HepG2 (cell line): ENCODE measurements around the gene UBE2QL1. TPM values are rescaled to one million over a fixed set of nuclear protein-coding genes. Genes with fewer than 3 reads are reported as not detected.
A peak's percentile ranks its signal among the peaks of the same experiment; 100 is the strongest.

Experiments
- ATAC-seq: fragments of 200-7000 bp; cut with Tn5 transposase; 3 replicates; pipeline ENCODE4 v1.9.1; 2020; ENCODE audit warnings: mild to moderate bottlenecking, moderate library complexity
- BruUV-seq: library from RNA; stranded (reverse); fragments of 400-500 nt; replicated peaks from 2 replicates; lab custom pipeline; 2021; lab: Mats Ljungman, UMichigan
- CTCF ChIA-PET: fragments of 300-600 bp; formaldehyde crosslinking; extraction: SDS; loops from one replicate; lab custom pipeline; 2021; ENCODE audit warnings: low total read pairs, inconsistent platforms, low intra/inter-chr PET ratio; lab: Yijun Ruan, JAX
- POLR2A ChIA-PET: fragments of 350-600 bp; sonication (Branson Sonifier 250); formaldehyde crosslinking; loops from one replicate; lab custom pipeline; 2020; ENCODE audit warnings: antibody characterized with exemption, inconsistent platforms; lab: Yijun Ruan, JAX
- DNase-seq: peaks from one replicate; pipeline ENCODE4 v3.0.0-alpha.2; 2015; ENCODE audit warnings: low spot score
- FAIRE-seq: peaks from 3 replicates; lab custom pipeline; 2011; peaks lifted over from hg19 to GRCh38; lab: Jason Lieb, UNC
- H2AFZ ChIP-seq: one replicate; pipeline ENCODE4 v1.6.1; 2011; ENCODE audit warnings: low read length, inconsistent platforms
- H3K27ac ChIP-seq: fragments of 300-600 bp; 3 replicates; pipeline ENCODE4 v1.8.0; 2011; ENCODE audit warnings: mixed run types, mild to moderate bottlenecking, mixed read lengths, low read length, inconsistent platforms; ENCODE audit not compliant: insufficient read depth; ENCODE audit errors: extremely low read length
- H3K27me3 ChIP-seq, 2 experiments: fragments of 200-600 bp in 1 of 2; 2 replicates in 1 of 2; 3 replicates in 1 of 2; pipeline versions ENCODE4 v1.6.0 to v1.8.0; 2011; ENCODE audit warnings: low read length in 2 of 2, mild to moderate bottlenecking in 2 of 2, moderate library complexity in 2 of 2, inconsistent platforms in 1 of 2; ENCODE audit not compliant: insufficient read depth in 2 of 2, control insufficient read depth in 1 of 2
- H3K36me3 ChIP-seq, 2 experiments: fragments of 200-600 bp in 1 of 2; replicated peaks in 1 of 2; 2 replicates in 1 of 2; 3 replicates in 1 of 2; pipeline versions ENCODE4 v1.5.1 to v1.8.0; 2011; ENCODE audit warnings: low read length in 2 of 2, inconsistent platforms in 1 of 2; ENCODE audit not compliant: insufficient read depth in 2 of 2, control insufficient read depth in 1 of 2
- H3K4me1 ChIP-seq: 2 replicates; pipeline ENCODE4 v1.5.1; 2012; ENCODE audit warnings: low read length, inconsistent platforms; ENCODE audit not compliant: insufficient read depth
- H3K4me2 ChIP-seq: 2 replicates; pipeline ENCODE4 v1.6.0; 2011; ENCODE audit warnings: low read depth, low read length, inconsistent platforms
- H3K4me3 ChIP-seq, 3 experiments: fragments of 200-600 bp in 1 of 3; sonication (generic), shearing (Covaris generic) in 1 of 3; replicated peaks in 1 of 3; 2 replicates each; pipeline ENCODE4 v1.5.1; 2011 to 2016; ENCODE audit warnings: low read length in 3 of 3, inconsistent platforms in 2 of 3, low read depth in 2 of 3, mild to moderate bottlenecking in 2 of 3, control low read depth in 1 of 3, mixed read lengths in 1 of 3; ENCODE audit not compliant: insufficient read depth in 1 of 3
- H3K79me2 ChIP-seq: one replicate; pipeline ENCODE4 v1.6.1; 2011; ENCODE audit warnings: low read length, inconsistent platforms; ENCODE audit not compliant: insufficient read depth
- H3K9ac ChIP-seq: 2 replicates; pipeline ENCODE4 v1.6.0; 2011; ENCODE audit warnings: mild to moderate bottlenecking, low read depth, low read length, inconsistent platforms; ENCODE audit not compliant: insufficient read depth
- H3K9me3 ChIP-seq: 2 replicates; pipeline ENCODE4 v1.5.1; 2012; ENCODE audit warnings: mild to moderate bottlenecking, low read length
- H4K20me1 ChIP-seq: 2 replicates; pipeline ENCODE4 v1.6.0; 2011; ENCODE audit warnings: inconsistent platforms, mild to moderate bottlenecking, low read length, moderate library complexity; ENCODE audit not compliant: insufficient read depth
- ARNT2 ChIP-seq: sonication (generic); formaldehyde crosslinking; IDR thresholded peaks from 2 replicates; pipeline ENCODE4 v1.8.0; 2022; ENCODE audit warnings: mild to moderate bottlenecking, low read depth, missing genetic modification reagents, moderate library complexity
- KDM2A ChIP-seq: sonication (generic); formaldehyde crosslinking; IDR thresholded peaks from 2 replicates; pipeline ENCODE4 v1.4.0; 2020; ENCODE audit warnings: low read depth, missing genetic modification reagents, borderline replicate concordance
- KLF12 ChIP-seq: sonication (generic); formaldehyde crosslinking; IDR thresholded peaks from 2 replicates; pipeline ENCODE4 v1.4.0; 2020; ENCODE audit warnings: missing genetic modification reagents, borderline replicate concordance
- NFE2L1 ChIP-seq: sonication (generic); formaldehyde crosslinking; IDR thresholded peaks from 2 replicates; pipeline ENCODE4 v1.4.0; 2020; ENCODE audit warnings: missing genetic modification reagents, mild to moderate bottlenecking, borderline replicate concordance
- POLR2AphosphoS5 ChIP-seq: IDR thresholded peaks from 2 replicates; pipeline ENCODE4 v1.6.1; 2012; ENCODE audit warnings: low read depth, low read length
- SCMH1 ChIP-seq: sonication (generic); formaldehyde crosslinking; IDR thresholded peaks from 2 replicates; pipeline ENCODE4 v1.9.0; 2021; ENCODE audit warnings: missing genetic modification reagents, mild to moderate bottlenecking, borderline replicate concordance
- ZNF10 ChIP-seq: sonication (generic); formaldehyde crosslinking; IDR thresholded peaks from 2 replicates; pipeline ENCODE4 v1.4.0; 2020; ENCODE audit warnings: mild to moderate bottlenecking, low read depth, missing genetic modification reagents, borderline replicate concordance
- ZNF629 ChIP-seq: sonication (generic); formaldehyde crosslinking; conservative IDR thresholded peaks from 2 replicates; pipeline ENCODE4 v1.5.0; 2020; ENCODE audit warnings: missing genetic modification reagents
- ZSCAN9 ChIP-seq: IDR thresholded peaks from 2 replicates; pipeline ENCODE4 v1.6.1; 2016; ENCODE audit warnings: borderline replicate concordance
- WGBS: methylation state at CpG from one replicate; pipeline ENCODE4 v1.1.6; 2017; ENCODE audit warnings: low lambda C conversion rate; 5-methylcytosine and 5-hydroxymethylcytosine counted together
- in situ Hi-C: cut with HindIII; loops from 2 replicates; pipeline ENCODE4 v1.10.0; 2017; ENCODE audit warnings: low pct_unique_long_range_greater_than_20kb; ENCODE audit not compliant: extremely low pct_ligation_motif_present
- intact Hi-C: fragments of 100-400 bp; cut with micrococcal nuclease; formaldehyde crosslinking; loops from one replicate; pipeline ENCODE4 v1.10.0; 2022; ENCODE audit not compliant: unreplicated experiment
- polyA plus RNA-seq, 8 experiments: library from polyadenylated mRNA; depleted of rRNA in 3 of 8; stranded (reverse) in 7 of 8; unstranded in 1 of 8; fragments of >200 nt; fragmentation: Illumina TruSeq in 4 of 8; extraction: Trizol in 4 of 8; gene quantifications; 2 replicates each; pipeline versions ENCODE4 v1.2.1 to v1.2.3, GENCODE V29; 2011 to 2016; ENCODE audit warnings: low read depth in 4 of 8, missing spikeins in 1 of 8, mixed read lengths in 1 of 8; ENCODE audit not compliant: insufficient read depth in 1 of 8
- total RNA-seq, 5 experiments: library from RNA; depleted of rRNA; stranded (reverse); fragments of >200 nt; fragmentation: Illumina TruSeq; extraction: Trizol; gene quantifications; 2 replicates each; pipeline ENCODE4 v1.2.3, GENCODE V29; 2016; ENCODE audit warnings: low read depth in 1 of 5
- TF ChIP-seq, protein P1 (sequence below): fragments of 450-650 bp; IDR thresholded peaks from 2 replicates; pipeline ENCODE4 v1.6.1; 2016
- TF ChIP-seq, protein P2 (sequence below): sonication (generic); formaldehyde crosslinking; IDR thresholded peaks from 2 replicates; pipeline ENCODE4 v1.4.0; 2020; ENCODE audit warnings: missing genetic modification reagents; ENCODE audit errors: not compliant biosample characterization
- TF ChIP-seq, protein P3 (sequence below), 2 experiments: sonication (generic) in 1 of 2; formaldehyde crosslinking in 1 of 2; IDR thresholded peaks; 2 replicates each; pipeline versions ENCODE4 v1.5.1 to v1.6.1; 2011 to 2020; ENCODE audit warnings: borderline replicate concordance in 1 of 2, low read depth in 1 of 2, low read length in 1 of 2, mild to moderate bottlenecking in 1 of 2, missing genetic modification reagents in 1 of 2, moderate library complexity in 1 of 2

UBE2QL1 gene
- total and polyA plus RNA-seq, 2 of the 13 experiments (the other 11 are each of a cell fraction or from before 2014, with no cell fraction given) = not detected

DNA sequence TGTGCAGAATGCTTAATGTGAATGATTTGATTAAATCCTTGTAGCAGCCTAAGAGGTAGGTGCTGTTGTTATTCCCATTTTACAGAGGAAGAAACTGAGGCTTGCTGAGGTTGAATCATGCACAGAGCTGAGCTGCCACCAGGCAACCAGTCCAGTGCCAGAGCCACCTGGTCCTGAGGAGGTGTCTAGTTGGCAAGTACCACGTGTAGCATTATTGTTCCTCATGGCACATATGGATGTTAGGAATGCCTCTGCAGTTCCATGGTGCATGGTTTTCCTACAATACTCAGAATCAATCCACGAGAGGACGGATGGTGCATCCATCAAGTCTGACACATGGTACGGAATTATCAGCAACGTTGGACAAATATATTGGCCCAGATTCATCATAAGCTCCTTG, 8.9 kb downstream of the UBE2QL1 start:
- Histone ChIP-seq H3K79me2 (no peaks in the 10 kb centered on the region), H3K27me3 (peaks cover 1 to 36% of the 10 kb centered on the region in 2 experiments; a peak in 4 of 5 replicates), H3K4me3 (no peak overlapping the region), H3K27ac (no peak overlapping the region), H3K9me3 (no peaks in the 10 kb centered on the region), H4K20me1 (no peaks in the 10 kb centered on the region), H3K4me2 (no peak overlapping the region), H3K36me3 (no peaks in the 10 kb centered on the region), H2AFZ (no peak overlapping the region), H3K4me1 (no peaks in the 10 kb centered on the region), H3K9ac (no peak overlapping the region)
- intact Hi-C loops = no loop called here
- WGBS = 29% methylated on average over 5 of the region's 5 CpGs
- FAIRE-seq (no peak), DNase-seq (no peak), ATAC-seq (no peak)
- TF ChIP-seq, protein P1, sequence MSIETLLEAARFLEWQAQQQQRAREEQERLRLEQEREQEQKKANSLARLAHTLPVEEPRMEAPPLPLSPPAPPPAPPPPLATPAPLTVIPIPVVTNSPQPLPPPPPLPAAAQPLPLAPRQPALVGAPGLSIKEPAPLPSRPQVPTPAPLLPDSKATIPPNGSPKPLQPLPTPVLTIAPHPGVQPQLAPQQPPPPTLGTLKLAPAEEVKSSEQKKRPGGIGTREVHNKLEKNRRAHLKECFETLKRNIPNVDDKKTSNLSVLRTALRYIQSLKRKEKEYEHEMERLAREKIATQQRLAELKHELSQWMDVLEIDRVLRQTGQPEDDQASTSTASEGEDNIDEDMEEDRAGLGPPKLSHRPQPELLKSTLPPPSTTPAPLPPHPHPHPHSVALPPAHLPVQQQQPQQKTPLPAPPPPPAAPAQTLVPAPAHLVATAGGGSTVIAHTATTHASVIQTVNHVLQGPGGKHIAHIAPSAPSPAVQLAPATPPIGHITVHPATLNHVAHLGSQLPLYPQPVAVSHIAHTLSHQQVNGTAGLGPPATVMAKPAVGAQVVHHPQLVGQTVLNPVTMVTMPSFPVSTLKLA = peak; percentile 92
- TF ChIP-seq KDM2A (CRISPR knock-in tag) (no peak), ZNF629 (peak; percentile 21; the same call in 1 of the 2 replicates)
- ChIA-PET POLR2A (no interaction called here), CTCF (no interaction called here)
- in situ Hi-C loops = no loop called here
- no TSS peak for BruUV-seq

DNA sequence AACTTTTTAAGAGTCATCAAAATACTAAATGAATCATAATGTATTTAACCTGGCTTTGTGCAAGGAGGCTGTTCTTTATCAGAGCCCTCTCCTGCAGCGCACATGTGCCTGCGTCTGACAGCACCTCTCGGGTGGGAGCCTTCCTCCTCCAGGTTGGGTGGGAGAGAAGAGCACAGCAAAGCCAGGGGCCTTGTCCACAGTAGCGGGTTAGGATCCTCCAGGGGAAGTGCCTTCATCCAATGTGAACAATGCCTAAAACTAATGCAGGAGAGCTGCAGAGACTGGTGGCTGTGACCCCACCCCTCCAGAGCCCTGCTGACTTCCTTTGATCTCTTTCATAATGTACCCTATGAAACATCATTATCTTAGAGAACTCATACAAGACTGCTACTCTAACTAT, 10.2 kb downstream of the UBE2QL1 start:
- H3K9me3 ChIP-seq = no peaks in the 10 kb centered on the region
- FAIRE-seq (no peak), ATAC-seq (no peak), DNase-seq (no peak)
- peaks cover 1 to 28% of the 10 kb centered on the region in 2 experiments; a peak in 3 of 5 replicates for H3K27me3 ChIP-seq
- H3K4me3 ChIP-seq = no peak overlapping the region
- no peaks in the 10 kb centered on the region for H3K36me3 ChIP-seq
- intact Hi-C loops = no loop called here
- H3K27ac ChIP-seq = no peak overlapping the region
- H3K79me2 ChIP-seq = no peaks in the 10 kb centered on the region
- 83% methylated on average over 3 of the region's 4 CpGs for WGBS
- no peaks in the 10 kb centered on the region for H4K20me1 ChIP-seq
- H3K9ac ChIP-seq = no peak overlapping the region
- BruUV-seq = no TSS peak
- CTCF ChIA-PET = no interaction called here
- POLR2A ChIA-PET = no interaction called here
- no peaks in the 10 kb centered on the region for H3K4me1 ChIP-seq
- H3K4me2 ChIP-seq = no peak overlapping the region
- in situ Hi-C loops = no loop called here
- H2AFZ ChIP-seq = no peak overlapping the region
- TF ChIP-seq SCMH1 (CRISPR knock-in tag) (no peak), ARNT2 (CRISPR knock-in tag) (no peak), KLF12 (CRISPR knock-in tag) (no peak), POLR2AphosphoS5 (no peak), NFE2L1 (no peak), ZNF10 (CRISPR knock-in tag) (no peak), ZSCAN9 (CRISPR knock-in tag) (no peak)
- TF ChIP-seq, protein P2, sequence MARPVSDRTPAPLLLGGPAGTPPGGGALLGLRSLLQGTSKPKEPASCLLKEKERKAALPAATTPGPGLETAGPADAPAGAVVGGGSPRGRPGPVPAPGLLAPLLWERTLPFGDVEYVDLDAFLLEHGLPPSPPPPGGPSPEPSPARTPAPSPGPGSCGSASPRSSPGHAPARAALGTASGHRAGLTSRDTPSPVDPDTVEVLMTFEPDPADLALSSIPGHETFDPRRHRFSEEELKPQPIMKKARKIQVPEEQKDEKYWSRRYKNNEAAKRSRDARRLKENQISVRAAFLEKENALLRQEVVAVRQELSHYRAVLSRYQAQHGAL (CRISPR knock-in tag) = no peak
- TF ChIP-seq, protein P3, sequence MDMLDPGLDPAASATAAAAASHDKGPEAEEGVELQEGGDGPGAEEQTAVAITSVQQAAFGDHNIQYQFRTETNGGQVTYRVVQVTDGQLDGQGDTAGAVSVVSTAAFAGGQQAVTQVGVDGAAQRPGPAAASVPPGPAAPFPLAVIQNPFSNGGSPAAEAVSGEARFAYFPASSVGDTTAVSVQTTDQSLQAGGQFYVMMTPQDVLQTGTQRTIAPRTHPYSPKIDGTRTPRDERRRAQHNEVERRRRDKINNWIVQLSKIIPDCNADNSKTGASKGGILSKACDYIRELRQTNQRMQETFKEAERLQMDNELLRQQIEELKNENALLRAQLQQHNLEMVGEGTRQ (IDR thresholded peaks at IDR 0.05; ENCODE audit: low read depth, low read length) = no peak
- TF ChIP-seq, protein P3 (CRISPR knock-in tag; IDR thresholded peaks at IDR 0.05; ENCODE audit: borderline replicate concordance) = no peak
